Suppressor macrophage treated with lipopolysaccharide for 4 hours (primary cell): Measurements from ENCODE around the gene SPEN.
A peak's percentile ranks its signal among the peaks of the same experiment; 100 is the strongest.

Experiments
- DNase-seq: peaks from one replicate; pipeline ENCODE4 v3.0.0-alpha.2; 2020

Gene SPEN

DNA sequence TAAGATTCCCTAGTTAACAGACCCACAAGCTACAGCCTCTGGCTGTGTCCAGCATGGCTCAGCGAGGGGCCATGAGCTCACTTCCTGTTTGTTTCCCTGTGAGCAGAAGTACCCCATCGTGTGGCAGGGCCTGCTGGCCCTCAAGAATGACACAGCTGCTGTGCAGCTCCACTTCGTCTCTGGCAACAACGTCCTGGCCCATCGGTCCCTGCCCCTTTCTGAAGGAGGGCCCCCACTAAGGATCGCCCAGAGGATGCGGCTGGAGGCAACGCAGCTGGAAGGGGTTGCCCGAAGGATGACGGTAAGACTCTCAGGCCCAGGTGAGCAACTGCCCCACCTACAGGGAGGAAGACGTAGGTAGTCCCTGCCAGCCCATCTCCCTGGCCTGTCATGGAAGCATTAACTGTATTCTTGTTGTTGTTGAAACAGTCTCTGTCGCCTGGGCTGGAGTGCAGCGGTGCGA lies 90.2 kb downstream of the SPEN start:
- peak; percentile 51 for DNase-seq

DNA sequence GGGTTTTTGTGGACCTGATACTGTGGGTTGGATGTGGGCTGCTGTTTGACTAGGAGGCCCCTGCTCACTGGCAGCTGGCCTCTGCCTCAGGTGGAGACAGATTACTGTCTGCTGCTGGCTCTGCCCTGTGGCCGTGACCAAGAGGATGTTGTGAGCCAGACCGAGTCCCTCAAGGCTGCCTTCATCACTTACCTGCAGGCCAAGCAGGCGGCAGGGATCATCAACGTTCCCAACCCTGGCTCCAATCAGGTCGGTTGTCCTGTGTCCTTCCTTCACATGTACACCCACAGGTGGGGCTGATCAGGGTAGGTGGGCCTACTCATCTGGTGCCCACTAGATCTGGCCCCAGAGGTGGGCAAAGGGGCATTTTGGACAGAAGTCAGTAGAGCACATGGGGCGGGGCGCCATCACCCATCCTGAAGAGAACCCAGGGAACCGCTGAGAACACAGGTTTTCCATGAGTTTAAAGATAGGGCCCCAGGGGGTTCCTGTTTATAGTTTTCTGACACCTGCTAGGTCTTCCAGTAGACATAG lies 91.2 kb downstream of the SPEN start:
- no peak for DNase-seq

DNA sequence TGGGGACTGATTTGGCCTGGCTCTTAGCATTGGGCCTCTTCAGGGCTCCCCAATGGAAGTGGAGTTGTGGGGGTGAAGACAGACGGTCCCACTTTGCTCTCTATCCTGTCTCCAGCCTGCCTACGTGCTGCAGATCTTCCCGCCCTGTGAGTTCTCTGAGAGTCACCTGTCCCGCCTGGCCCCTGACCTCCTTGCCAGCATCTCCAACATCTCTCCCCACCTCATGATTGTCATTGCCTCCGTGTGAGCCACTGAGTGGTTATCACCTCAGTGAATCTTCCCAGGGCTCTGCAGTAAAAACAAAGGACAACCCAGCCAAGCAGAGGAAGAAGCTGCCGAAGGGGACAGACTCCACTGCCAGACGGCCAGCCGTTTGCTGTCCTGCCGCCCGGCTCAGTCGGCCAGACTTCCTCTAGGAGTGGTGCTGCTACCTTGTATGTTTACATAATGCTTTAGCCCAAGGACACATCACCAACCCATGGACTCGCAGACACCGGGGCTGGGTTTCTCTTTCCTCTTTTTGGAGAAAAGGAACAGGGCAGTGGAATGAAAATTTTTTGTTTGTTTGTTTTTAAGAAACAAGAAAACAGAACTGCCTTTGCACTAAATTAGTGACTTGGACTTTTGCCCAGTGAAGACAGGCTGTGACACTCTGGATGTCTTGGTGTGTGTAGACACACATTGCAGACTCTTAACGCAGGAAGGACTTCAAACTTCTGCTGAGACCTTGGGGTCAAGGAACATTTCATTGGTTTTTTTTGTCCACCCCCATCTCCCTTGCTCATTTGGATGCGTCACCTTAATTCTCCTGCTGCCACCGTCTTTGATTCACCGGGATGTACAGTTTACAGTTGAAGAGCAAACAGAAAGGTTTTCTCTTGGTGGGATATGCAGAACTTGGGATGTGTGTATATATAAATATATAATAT lies 91.9 kb downstream of the SPEN start:
- peak; percentile 25 for DNase-seq

DNA sequence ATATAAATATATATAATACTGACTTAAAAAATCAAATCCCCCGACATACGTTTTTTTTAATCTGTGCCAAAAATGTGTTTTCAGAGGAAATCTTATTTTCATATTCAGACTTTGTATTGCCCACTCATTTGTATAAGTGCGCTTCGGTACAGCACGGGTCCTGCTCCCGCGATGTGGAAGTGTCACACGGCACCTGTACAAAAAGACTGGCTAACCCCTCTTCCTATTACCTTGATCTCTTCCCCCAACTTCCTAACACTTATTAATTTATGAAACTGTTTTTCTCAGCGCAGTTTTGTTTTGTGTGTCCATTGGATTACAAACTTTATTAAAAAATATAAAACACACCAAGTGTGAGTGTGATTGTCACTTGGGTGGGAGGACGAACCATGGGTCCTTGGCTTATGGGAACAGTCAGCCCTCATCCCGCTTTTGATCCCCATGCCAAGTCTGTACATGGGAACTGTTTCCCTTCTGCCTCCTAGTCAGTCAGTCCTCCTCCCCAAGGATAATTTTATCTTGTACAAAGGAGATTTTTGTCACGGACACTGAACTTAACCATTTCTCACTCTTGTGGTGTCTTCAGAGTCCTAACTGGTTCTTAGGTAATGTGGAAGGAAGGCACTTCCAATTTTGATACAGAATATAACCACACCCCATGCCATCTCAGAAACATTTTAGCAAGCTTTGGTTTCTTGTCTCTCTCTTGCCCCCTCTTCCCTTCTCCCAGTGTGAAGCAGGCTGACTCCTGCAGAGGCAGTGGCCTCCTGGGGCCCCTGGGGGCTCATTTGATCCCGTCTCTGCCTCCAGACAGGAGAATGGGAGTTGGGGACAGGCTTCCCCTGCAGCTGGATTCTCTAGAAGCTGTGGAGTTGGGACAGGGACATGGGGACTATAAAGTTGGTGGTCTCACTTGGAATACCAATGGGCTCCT lies 92.9 kb downstream of the SPEN start:
- no peak for DNase-seq

DNA sequence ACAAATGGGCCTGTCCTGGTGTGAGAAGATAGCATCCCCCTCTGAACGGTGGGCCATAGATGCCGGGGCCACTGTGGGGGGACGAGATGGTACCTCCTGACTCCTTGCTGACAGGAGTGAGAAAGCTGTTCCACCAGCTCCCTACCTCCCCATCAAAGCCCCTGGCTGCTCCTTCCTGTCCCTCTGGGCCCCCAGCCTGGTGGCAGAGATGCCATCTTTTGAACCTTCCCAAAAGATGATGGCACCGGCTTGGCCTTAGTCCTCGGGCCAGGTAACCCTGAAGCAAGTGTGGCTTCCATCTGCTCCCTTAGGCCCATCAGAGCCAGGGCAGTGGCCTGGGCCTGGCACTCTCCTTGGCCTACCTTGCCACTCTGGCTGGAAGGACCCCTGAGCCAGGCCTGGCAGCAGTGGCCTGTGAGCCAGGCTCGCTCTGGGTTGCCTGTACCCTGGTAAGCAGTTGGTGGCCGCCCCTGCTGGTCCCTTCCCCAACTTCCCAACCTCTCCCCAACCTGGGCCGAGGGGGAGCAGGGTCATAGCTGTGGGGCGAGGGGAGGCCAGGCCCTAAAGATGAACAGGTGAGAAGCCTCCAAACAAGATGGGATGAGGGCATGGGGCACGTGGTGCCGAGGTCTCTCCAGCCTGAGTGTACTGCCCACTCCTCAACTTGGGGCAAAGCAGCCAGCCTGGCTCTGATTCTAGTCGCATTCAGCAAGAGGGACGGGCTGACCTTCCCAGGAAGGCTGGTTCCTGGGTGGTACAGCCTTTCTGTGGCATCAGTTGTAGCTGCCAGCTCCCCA lies 93.7 kb downstream of the SPEN start:
- DNase-seq = no peak

- DNase-seq = no peak
Observed at GRCh38 chr1:15941899-15942660, 94.6 kb downstream of the SPEN start.

- no peak for DNase-seq
Observed at GRCh38 chr1:15942661-15943327, 95.3 kb downstream of the SPEN start.

- no peak for DNase-seq
Observed at GRCh38 chr1:15943328-15943991, 96.0 kb downstream of the SPEN start.

- DNase-seq = no peak
Observed at GRCh38 chr1:15943992-15944307, 96.4 kb downstream of the SPEN start.

DNA sequence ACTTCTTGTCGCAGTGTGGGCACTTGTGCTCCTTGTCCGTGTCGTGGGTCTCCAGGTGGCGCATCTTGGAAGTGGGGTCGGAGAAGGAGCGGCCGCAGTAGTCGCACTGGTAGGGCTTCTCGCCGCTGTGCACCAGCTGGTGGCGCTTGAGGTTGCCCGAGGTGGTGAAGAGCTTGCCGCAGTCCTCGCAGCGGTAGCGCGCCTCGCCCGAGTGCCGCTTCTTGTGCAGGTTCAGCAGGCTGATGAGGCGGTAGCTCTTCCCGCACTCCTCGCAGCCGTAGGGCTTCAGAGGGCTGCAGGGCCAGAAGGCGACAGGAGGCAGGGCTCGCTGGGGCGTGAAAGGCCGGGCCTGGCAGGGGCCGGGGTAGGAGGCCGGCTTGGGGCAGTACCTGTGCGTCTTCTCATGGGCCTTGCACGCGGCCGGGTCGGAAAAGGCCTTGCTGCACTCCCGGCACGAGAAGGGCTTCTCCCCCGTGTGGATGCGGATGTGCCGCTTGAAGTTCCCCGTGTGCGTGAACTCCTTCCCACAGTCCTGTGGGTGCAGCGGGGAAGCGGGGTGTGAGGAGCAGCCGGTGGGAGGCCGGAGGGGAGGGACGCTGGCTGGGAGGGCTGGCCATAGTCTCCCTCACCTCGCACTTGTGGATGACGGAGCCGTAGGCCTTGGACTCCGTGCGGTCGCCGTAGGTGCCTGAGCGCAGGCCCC lies 97.0 kb downstream of the SPEN start:
- DNase-seq = no peak

GRCh38 chr1:15945011-15945831 lies 97.7 kb downstream of the SPEN start:
- no peak for DNase-seq

DNA sequence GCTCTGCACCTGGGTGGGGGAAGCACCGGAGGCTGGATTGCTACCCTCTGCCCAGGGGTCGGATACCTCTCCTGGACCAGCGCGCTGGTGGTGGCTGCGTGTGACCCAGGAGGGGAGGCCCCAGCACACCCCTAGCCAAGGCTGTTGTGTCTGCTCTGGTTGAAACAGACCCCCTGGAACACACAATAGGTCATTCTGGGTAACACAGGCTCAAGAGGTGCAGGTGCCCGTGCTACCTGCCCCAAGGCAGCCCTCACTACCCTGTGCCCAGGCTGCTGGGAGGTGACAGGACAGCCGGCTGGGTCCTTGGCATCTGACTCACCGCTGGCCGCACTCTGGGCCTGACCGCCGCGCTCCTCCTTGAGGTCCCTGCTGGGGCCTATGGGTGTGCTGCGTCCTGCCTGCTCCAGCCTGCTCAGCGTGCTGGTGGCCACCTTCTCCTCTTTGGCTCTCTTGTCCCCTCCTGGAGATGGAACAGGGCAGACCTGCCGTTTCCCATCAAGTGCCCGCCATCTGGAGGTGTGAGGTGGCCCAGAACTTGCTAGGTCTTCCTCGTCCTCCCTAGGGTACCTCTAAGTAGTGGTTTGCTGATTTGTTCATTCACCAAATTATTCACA lies 98.4 kb downstream of the SPEN start:
- no peak for DNase-seq

GRCh38 chr1:15946571-15947381 lies 99.3 kb downstream of the SPEN start:
- DNase-seq = no peak

DNA sequence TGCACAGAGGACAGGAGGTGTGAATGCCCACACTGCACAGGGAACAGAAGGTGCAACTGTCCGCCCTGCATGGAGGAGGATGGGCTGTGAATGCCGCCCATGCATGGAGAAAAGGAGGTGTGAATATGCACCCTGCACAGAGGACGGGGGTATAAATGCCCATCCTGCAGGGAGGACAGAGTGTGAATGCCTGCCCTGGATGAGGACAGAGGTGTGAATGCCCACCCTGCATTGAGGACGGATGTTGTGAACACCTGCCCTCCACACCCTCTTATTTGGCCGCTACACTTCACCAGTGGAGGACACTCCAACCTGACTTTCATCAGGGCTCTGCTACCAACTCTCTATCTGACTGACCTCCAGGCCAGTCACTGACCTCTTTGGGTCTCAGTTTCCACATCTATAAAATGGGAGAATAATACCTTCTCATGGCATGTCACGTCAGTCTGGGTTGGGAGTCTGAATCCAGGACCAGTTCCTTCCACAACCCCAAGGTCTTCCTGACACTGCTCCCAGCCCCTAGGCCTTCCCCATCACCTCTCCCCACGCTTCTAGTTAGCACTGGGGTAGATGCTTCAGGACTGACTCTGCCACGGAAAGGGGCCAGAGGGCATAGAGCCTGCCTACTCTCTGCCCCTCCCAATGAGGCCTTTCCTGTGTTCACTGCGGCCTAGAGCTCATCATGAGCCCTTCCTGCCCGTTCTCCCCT lies 100.0 kb downstream of the SPEN start:
- DNase-seq = no peak

DNA sequence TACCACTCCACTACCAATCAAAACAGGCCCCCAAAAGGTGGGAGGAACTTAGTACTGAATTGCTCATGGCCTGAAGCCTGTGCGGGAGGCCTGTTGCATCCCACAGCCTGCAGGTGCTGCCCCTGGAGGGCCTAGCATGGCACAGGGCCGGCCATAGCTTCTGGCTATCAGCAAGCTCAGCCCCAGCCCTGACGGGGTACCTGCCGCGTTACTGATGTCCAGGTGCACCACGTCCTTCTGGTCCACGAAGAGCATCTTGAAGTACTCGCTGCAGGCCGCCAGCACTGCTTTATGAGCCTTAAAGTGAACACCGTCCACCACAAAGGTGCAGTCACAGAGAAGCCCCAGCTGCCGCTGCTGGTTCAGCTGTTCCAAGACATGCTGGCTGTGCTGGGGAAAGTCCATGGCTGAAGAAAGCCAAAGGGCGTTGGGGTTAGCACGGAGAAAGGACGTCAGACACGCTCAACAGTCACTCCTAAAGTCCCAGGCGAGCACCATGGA lies 100.6 kb downstream of the SPEN start:
- DNase-seq = no peak

DNA sequence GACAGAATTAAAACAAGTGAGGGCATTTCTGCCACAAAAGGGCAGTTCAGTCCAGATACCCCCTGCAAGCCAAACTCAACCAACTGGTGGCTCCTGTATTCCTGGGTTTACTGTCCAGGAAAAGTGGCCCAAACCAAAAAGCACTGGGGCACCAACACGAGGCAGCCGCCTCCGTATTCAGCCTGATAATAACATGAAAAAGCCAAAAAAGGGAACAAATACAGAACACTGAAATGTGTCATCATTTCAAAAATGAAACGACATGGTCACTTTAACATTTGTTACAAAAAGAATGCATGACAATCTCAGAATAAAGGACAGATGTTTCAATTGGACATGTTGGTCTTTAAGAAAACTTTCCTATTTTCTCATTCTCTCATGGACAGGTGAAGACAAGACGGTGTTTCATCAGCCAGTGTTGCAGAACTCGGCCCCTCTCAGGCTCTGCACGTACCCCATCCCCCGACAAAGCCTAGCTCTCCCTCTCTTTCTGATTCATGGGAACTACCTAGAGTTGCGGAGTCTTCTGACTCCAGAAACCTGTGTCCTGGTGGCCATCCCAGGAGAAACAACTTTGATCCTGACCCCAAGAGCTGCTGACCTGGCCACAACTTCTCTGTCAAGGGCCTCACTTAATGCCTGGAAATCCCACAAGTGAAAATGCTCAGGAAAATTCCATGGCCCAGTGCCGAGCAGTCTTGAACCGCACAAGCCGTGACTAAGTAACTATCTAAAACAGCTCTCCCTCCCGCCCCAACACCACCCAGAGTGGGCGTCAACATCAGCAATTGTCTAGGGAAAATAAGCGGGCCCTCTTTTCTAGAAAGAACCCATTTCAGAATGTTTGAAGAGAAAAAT lies 101.3 kb downstream of the SPEN start:
- DNase-seq = peak; percentile 76
